Left lung (tissue), 10 donors: Measurements from ENCODE around the gene BGN. TPM values are rescaled to one million over a fixed set of nuclear protein-coding genes. Genes with fewer than 3 reads are reported as not detected.

Experiments used
- ATAC-seq: fragments of 200-7000 bp; cut with Tn5 transposase; one replicate; pipeline ENCODE4 v1.9.1; 2020; ENCODE audit warnings: moderate library complexity
- DNase-seq, 4 donors: peaks; one replicate each; pipeline ENCODE4 v3.0.0-alpha.2; 2013 to 2020
- H3K27ac ChIP-seq, 2 donors: fragments of 200-600 bp; sonication (generic) in 1 of 2; one replicate each; pipeline versions ENCODE4 v1.5.0 to v1.8.0; 2020 to 2021
- H3K27me3 ChIP-seq, 2 donors: fragments of 200-600 bp; sonication (generic) in 1 of 2; one replicate each; pipeline versions ENCODE4 v1.5.0 to v1.8.0; 2020 to 2021
- H3K36me3 ChIP-seq, 2 donors: fragments of 200-600 bp; sonication (generic) in 1 of 2; one replicate each; pipeline versions ENCODE4 v1.5.0 to v1.8.0; 2020 to 2021
- H3K4me1 ChIP-seq, 2 donors: fragments of 200-600 bp; one replicate each; pipeline ENCODE4 v1.8.0; 2021
- H3K4me3 ChIP-seq, 2 donors: fragments of 200-600 bp; sonication (generic) in 1 of 2; one replicate each; pipeline versions ENCODE4 v1.5.0 to v1.8.0; 2020 to 2021; ENCODE audit warnings: mild to moderate bottlenecking in 1 of 2
- H3K9me3 ChIP-seq, 2 donors: fragments of 200-600 bp; sonication (generic) in 1 of 2; one replicate each; pipeline versions ENCODE4 v1.5.0 to v1.8.0; 2020 to 2021
- CTCF ChIP-seq, 2 donors: fragments of 200-600 bp; sonication (generic) in 1 of 2; IDR thresholded peaks; one replicate each; pipeline versions ENCODE4 v1.5.0 to v1.8.0; 2021; ENCODE audit warnings: antibody characterized with exemption in 2 of 2
- intact Hi-C, 2 donors: fragments of 100-400 bp; cut with DNase I; formaldehyde crosslinking; loops; one replicate each; pipeline versions ENCODE4 v1.11.2 to v1.14.2; 2022
- polyA plus RNA-seq, 6 donors: library from polyadenylated mRNA; unstranded; fragments of 120-200 nt; gene quantifications; one replicate each; pipeline ENCODE4 v1.2.1, GENCODE V29; 2013; ENCODE audit not compliant: insufficient read length in 6 of 6
- total RNA-seq, 2 donors: library from RNA; stranded (reverse); fragmentation: NEBNext Ultra II Directional; extraction: Animal tissue kit (Norgen Biotek cat#: 25700); gene quantifications; one replicate each; pipeline ENCODE4 v1.2.1, GENCODE V29; 2021
- donor health status: DM: no; HTN: yes; CAD: no.
- donor health status: DM: no; HTN: no; CAD: no.

The BGN gene
- total and polyA plus RNA-seq, 8 donors, result 175 to 492 (median 202) TPM

- intact Hi-C loops, result no loop called here
Measured at GRCh38 chrX:153495903-153496589, 1.3 kb downstream of the BGN start.

GRCh38 chrX:153496590-153496959 is 1.8 kb downstream of the BGN start:
- Histone ChIP-seq H3K4me1 (peaks cover 0 to 2% of the 10 kb centered on the region in 2 donors), H3K4me3 (peak overlapping the region; percentile 26 to 31), H3K36me3 (no peaks in the 10 kb centered on the region), H3K9me3 (no peaks in the 10 kb centered on the region), H3K27ac (no peak overlapping the region), H3K27me3 (peaks cover 0 to 21% of the 10 kb centered on the region in 2 donors)
- no peak for TF ChIP-seq CTCF (IDR thresholded peaks at IDR 0.05)
- ATAC-seq, result no peak
- no peak for DNase-seq
- intact Hi-C loops, result no loop called here

More at GRCh38 chrX:153495903-153496589, 1.3 kb downstream of the BGN start:
- Histone ChIP-seq H3K27me3 (peaks cover 0 to 21% of the 10 kb centered on the region in 2 donors), H3K4me1 (peaks cover 0 to 4% of the 10 kb centered on the region in 2 donors), H3K36me3 (no peaks in the 10 kb centered on the region), H3K27ac (no peak overlapping the region), H3K9me3 (no peaks in the 10 kb centered on the region), H3K4me3 (peak overlapping the region; percentile 26 to 31)
- ATAC-seq (no peak), DNase-seq (no peak)
- no peak for TF ChIP-seq CTCF (IDR thresholded peaks at IDR 0.05)

GRCh38 chrX:153498453-153498852 is 3.7 kb downstream of the BGN start:
- no peak overlapping the region for H3K27ac ChIP-seq
- no peaks in the 10 kb centered on the region for H3K9me3 ChIP-seq
- no peak overlapping the region for H3K4me3 ChIP-seq
- H3K36me3 ChIP-seq, result no peaks in the 10 kb centered on the region
- intact Hi-C loops, result no loop called here
- H3K4me1 ChIP-seq, result no peaks in the 10 kb centered on the region
- TF ChIP-seq CTCF (IDR thresholded peaks at IDR 0.05), result no peak
- no peak for ATAC-seq
- peaks cover 0 to 21% of the 10 kb centered on the region in 2 donors for H3K27me3 ChIP-seq
- no peak for DNase-seq

- DNase-seq (no peak), ATAC-seq (no peak)
- Histone ChIP-seq H3K4me3 (no peak overlapping the region), H3K36me3 (no peaks in the 10 kb centered on the region), H3K4me1 (no peaks in the 10 kb centered on the region), H3K27me3 (peaks cover 0 to 20% of the 10 kb centered on the region in 2 donors), H3K9me3 (no peaks in the 10 kb centered on the region), H3K27ac (no peak overlapping the region)
- intact Hi-C loops, result no loop called here
- TF ChIP-seq CTCF (IDR thresholded peaks at IDR 0.05), result no peak
Measured at GRCh38 chrX:153499341-153499740, 4.6 kb downstream of the BGN start.

GRCh38 chrX:153499876-153500275 is 5.1 kb downstream of the BGN start:
- ATAC-seq, result no peak
- TF ChIP-seq CTCF (IDR thresholded peaks at IDR 0.05), result no peak
- Histone ChIP-seq H3K4me3 (no peak overlapping the region), H3K27me3 (peaks cover 0 to 15% of the 10 kb centered on the region in 2 donors), H3K4me1 (no peaks in the 10 kb centered on the region), H3K36me3 (no peaks in the 10 kb centered on the region), H3K9me3 (no peaks in the 10 kb centered on the region), H3K27ac (no peak overlapping the region)
- intact Hi-C loops, result no loop called here
- DNase-seq, result no peak
